ENCODE measurements around the gene FAM120B.

The FAM120B gene

DNA sequence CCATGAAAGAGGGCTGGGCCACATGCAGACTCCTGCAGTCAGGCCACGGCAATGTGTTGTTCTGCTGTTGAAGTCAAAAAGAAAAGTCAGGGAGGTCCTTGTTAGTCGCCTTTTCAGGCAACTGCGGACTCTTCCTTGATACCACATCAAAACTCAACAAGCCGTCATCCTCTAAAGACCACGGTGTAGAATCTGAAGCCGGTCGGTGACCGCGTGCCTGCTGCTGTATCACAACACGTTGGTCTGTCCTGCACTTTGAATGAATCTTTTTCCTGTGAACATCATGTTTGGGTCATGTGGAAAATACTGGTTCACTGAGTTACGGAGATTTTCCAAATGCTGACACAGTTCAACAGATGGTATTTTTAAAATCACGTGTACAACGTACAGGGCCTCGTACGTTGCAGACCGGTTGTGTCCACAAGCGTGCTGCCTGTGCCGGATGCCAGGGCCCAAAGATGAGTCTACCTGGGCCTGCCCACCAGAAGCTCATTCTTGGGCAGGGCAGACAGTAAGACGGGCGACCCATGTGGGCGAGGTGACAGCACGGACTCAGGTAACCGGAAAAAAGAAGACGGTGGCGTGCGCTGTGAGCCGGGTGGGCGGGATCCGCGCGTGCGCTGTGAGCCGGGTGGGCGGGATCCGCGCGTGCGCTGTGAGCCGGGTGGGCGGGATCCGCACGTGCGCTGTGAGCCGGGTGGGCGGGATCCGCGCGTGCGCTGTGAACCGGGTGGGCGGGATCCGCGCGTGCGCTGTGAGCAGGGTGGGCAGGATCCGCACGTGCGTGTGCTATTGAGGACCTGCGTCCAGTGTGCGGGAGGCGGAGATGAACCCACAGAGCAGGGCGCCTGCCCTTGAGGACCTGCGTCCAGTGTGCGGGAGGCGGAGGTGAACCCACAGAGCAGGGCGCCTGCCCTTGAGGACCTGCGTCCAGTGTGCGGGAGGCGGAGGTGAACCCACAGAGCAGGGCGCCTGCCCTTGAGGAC, 114.5 kb downstream of the FAM120B start:
- no peak overlapping the region for H3K4me3 ChIP-seq (ENCODE audit: low read depth, low read length)
- TF ChIP-seq, protein P1, sequence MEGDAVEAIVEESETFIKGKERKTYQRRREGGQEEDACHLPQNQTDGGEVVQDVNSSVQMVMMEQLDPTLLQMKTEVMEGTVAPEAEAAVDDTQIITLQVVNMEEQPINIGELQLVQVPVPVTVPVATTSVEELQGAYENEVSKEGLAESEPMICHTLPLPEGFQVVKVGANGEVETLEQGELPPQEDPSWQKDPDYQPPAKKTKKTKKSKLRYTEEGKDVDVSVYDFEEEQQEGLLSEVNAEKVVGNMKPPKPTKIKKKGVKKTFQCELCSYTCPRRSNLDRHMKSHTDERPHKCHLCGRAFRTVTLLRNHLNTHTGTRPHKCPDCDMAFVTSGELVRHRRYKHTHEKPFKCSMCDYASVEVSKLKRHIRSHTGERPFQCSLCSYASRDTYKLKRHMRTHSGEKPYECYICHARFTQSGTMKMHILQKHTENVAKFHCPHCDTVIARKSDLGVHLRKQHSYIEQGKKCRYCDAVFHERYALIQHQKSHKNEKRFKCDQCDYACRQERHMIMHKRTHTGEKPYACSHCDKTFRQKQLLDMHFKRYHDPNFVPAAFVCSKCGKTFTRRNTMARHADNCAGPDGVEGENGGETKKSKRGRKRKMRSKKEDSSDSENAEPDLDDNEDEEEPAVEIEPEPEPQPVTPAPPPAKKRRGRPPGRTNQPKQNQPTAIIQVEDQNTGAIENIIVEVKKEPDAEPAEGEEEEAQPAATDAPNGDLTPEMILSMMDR (IDR thresholded peaks at IDR 0.05; ENCODE audit: borderline replicate concordance, insufficient read depth, low read depth, low read length): no peak

- TF ChIP-seq, protein P1 (IDR thresholded peaks at IDR 0.05; ENCODE audit: borderline replicate concordance, insufficient read depth, low read depth, low read length): no peak
- H3K4me3 ChIP-seq (ENCODE audit: low read depth, low read length): no peak overlapping the region
Observed at GRCh38 chr6:170421921-170422320, 115.4 kb downstream of the FAM120B start.

- TF ChIP-seq, protein P1 (IDR thresholded peaks at IDR 0.05; ENCODE audit: borderline replicate concordance, insufficient read depth, low read depth, low read length): no peak
Observed at GRCh38 chr6:170423030-170423429, 116.5 kb downstream of the FAM120B start.

GRCh38 chr6:170423814-170424603, 117.5 kb downstream of the FAM120B start:
- no peak overlapping the region for H3K4me3 ChIP-seq (ENCODE audit: low read depth, low read length)
- TF ChIP-seq, protein P1 (IDR thresholded peaks at IDR 0.05; ENCODE audit: borderline replicate concordance, insufficient read depth, low read depth, low read length): no peak

More at GRCh38 chr6:170423030-170423429, 116.5 kb downstream of the FAM120B start:
- no peak overlapping the region for H3K4me3 ChIP-seq (ENCODE audit: low read depth, low read length)

GRCh38 chr6:170424604-170425126, 118.1 kb downstream of the FAM120B start:
- TF ChIP-seq, protein P1 (IDR thresholded peaks at IDR 0.05; ENCODE audit: borderline replicate concordance, insufficient read depth, low read depth, low read length): no peak
- H3K4me3 ChIP-seq (ENCODE audit: low read depth, low read length): no peak overlapping the region

DNA sequence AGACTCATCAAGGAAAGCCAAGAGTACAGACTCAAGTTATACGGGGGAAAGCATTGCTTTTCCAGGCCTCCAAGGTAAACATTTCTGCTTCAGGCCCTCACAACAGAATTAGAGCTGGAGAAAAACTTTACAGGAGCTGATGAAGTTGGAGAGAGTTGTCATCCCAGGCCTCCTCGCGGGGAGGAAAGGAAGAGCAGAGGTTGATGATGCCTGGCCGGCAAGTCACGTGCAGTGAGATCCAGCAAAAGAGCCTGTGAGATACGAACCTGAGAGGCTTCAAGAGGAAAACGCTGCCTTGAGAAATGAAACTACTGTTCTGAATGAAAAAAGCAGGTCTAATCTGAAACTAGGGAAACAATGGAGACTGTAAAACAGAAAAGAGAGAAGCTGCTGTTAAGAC, 122.9 kb downstream of the FAM120B start:
- H3K4me3 ChIP-seq (ENCODE audit: low read depth, low read length): no peak overlapping the region
- TF ChIP-seq, protein P1 (IDR thresholded peaks at IDR 0.05; ENCODE audit: borderline replicate concordance, insufficient read depth, low read depth, low read length): no peak

Measured in GM12875 (cell line).